Measurements from ENCODE around the gene VCL. TPM values are rescaled to one million over a fixed set of nuclear protein-coding genes. Genes with fewer than 3 reads are reported as not detected.

The VCL gene
- total RNA-seq, 2 donors from 2014 or later, result 42.1 to 51.4 TPM

- ATAC-seq (peak; percentile 90 to 93), DNase-seq (ENCODE audit: low spot score) (no peak)
- H3K27me3 Mint-ChIP-seq, result no peaks in the 10 kb centered on the region
- H3K9me3 Mint-ChIP-seq, result no peaks in the 10 kb centered on the region
- H3K27ac Mint-ChIP-seq, result peak overlapping the region; percentile 83 to 93
- peak overlapping the region; percentile 79 for H3K4me3 Mint-ChIP-seq
- peaks cover 29 to 45% of the 10 kb centered on the region in 2 donors for H3K4me1 Mint-ChIP-seq (ENCODE audit: low read depth in 2 of 2)
- peaks cover 10% of the 10 kb centered on the region for H3K36me3 Mint-ChIP-seq
Observed at GRCh38 chr10:74084955-74085354, 87.0 kb downstream of the VCL start.

DNA sequence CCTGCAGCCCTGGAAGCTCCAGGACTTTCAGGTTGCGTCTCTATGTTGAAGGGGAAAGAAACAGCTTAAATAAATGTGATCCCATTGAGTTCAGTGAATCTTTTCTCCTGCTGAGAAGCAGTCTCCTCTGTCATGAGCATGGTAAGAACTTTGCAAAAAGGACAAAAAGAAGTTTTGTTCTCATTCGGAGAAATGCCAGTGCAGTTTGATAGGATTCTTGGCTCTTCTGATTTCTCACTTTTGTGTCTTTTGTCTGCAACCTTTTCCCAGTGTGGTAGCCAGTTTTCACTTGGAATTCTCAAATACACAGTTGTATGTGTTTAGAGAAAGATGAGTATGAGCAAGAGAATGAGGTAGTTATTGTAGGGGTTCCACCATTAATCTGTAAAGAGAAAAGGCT is 88.4 kb downstream of the VCL start:
- no peaks in the 10 kb centered on the region for H3K9me3 Mint-ChIP-seq
- DNase-seq (ENCODE audit: low spot score), result no peak
- no peaks in the 10 kb centered on the region for H3K27me3 Mint-ChIP-seq
- H3K4me1 Mint-ChIP-seq (ENCODE audit: low read depth in 2 of 2), result peaks cover 23 to 34% of the 10 kb centered on the region in 2 donors
- peaks cover 15% of the 10 kb centered on the region for H3K36me3 Mint-ChIP-seq
- peak overlapping the region; percentile 83 to 93 for H3K27ac Mint-ChIP-seq
- no peak for ATAC-seq
- no peak overlapping the region for H3K4me3 Mint-ChIP-seq

- H3K36me3 Mint-ChIP-seq, result peaks cover 15% of the 10 kb centered on the region
- no peak overlapping the region for H3K4me3 Mint-ChIP-seq
- no peak for ATAC-seq
- H3K9me3 Mint-ChIP-seq, result no peaks in the 10 kb centered on the region
- H3K4me1 Mint-ChIP-seq (ENCODE audit: low read depth in 2 of 2), result peaks cover 14 to 23% of the 10 kb centered on the region in 2 donors
- H3K27ac Mint-ChIP-seq, result peak overlapping the region in 1 of 2 donors; percentile 60
- no peaks in the 10 kb centered on the region for H3K27me3 Mint-ChIP-seq
- no peak for DNase-seq (ENCODE audit: low spot score)
Observed at GRCh38 chr10:74088722-74089121, 90.8 kb downstream of the VCL start.

- no peaks in the 10 kb centered on the region for H3K27me3 Mint-ChIP-seq
- H3K4me1 Mint-ChIP-seq (ENCODE audit: low read depth in 2 of 2), result peaks cover 0 to 5% of the 10 kb centered on the region in 2 donors
- H3K27ac Mint-ChIP-seq, result no peak overlapping the region
- DNase-seq (ENCODE audit: low spot score) (no peak), ATAC-seq (no peak)
- peaks cover 17% of the 10 kb centered on the region for H3K36me3 Mint-ChIP-seq
- no peak overlapping the region for H3K4me3 Mint-ChIP-seq
- no peaks in the 10 kb centered on the region for H3K9me3 Mint-ChIP-seq
Observed at GRCh38 chr10:74092372-74092771, 94.5 kb downstream of the VCL start.

- ATAC-seq (no peak), DNase-seq (ENCODE audit: low spot score) (no peak)
- Mint-ChIP-seq H3K4me3 (no peak overlapping the region), H3K4me1 (ENCODE audit: low read depth in 2 of 2) (peaks cover 0 to 5% of the 10 kb centered on the region in 2 donors), H3K9me3 (no peaks in the 10 kb centered on the region), H3K27me3 (no peaks in the 10 kb centered on the region), H3K36me3 (peaks cover 25% of the 10 kb centered on the region), H3K27ac (peak overlapping the region in 1 of 2 donors; percentile 49)
Observed at GRCh38 chr10:74093530-74094164, 95.7 kb downstream of the VCL start.

GRCh38 chr10:74094231-74094630 is 96.3 kb downstream of the VCL start:
- H3K27me3 Mint-ChIP-seq, result no peaks in the 10 kb centered on the region
- ATAC-seq (no peak), DNase-seq (ENCODE audit: low spot score) (no peak)
- peak overlapping the region in 1 of 2 donors; percentile 49 for H3K27ac Mint-ChIP-seq
- no peaks in the 10 kb centered on the region for H3K9me3 Mint-ChIP-seq
- no peak overlapping the region for H3K4me3 Mint-ChIP-seq
- peaks cover 30% of the 10 kb centered on the region for H3K36me3 Mint-ChIP-seq
- peaks cover 0 to 5% of the 10 kb centered on the region in 2 donors for H3K4me1 Mint-ChIP-seq (ENCODE audit: low read depth in 2 of 2)

DNA sequence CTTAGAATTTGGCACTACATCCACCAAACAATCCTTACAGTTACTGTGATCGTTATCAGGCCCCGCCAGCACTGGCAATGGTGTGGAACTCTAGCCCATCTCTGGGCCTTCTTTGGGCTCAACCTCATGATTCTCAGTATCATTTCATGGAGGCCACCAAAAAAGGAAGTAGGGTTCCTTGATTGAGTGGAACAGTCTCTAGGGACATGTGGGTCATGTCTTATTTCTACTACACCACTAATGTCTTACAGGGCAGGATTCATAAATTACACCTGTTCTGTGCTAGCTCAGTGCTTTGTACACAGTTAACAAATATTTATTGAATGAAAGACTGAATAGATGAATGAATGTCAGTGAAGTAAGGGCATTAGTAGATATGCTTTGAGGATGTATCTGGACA is 98.9 kb downstream of the VCL start:
- Mint-ChIP-seq H3K27me3 (no peaks in the 10 kb centered on the region), H3K27ac (peak overlapping the region; percentile 23 to 54), H3K4me1 (ENCODE audit: low read depth in 2 of 2) (peaks cover 0 to 3% of the 10 kb centered on the region in 2 donors), H3K36me3 (peaks cover 27% of the 10 kb centered on the region), H3K9me3 (no peaks in the 10 kb centered on the region), H3K4me3 (no peak overlapping the region)
- DNase-seq (ENCODE audit: low spot score) (no peak), ATAC-seq (no peak)

DNA sequence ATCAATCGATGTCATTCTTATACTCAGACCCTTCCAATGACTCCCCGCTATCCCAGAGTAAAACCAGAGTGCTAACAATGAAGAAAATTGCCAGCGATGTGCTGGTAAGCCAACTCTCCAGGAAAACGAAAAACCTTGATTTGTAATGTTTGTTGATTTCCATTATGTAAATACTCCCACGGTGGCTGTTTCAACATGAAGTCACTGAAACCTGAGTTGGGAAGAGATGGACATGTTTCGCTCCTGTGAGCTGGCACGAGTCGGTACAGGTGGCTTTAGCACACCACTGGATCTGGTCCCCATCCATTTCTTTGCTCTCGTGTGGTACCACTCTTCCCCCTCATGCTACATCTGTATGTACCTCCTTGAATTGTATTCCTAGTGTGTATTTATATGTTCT is 99.9 kb downstream of the VCL start:
- no peak for ATAC-seq
- peaks cover 0 to 3% of the 10 kb centered on the region in 2 donors for H3K4me1 Mint-ChIP-seq (ENCODE audit: low read depth in 2 of 2)
- H3K36me3 Mint-ChIP-seq, result peaks cover 27% of the 10 kb centered on the region
- no peaks in the 10 kb centered on the region for H3K9me3 Mint-ChIP-seq
- no peaks in the 10 kb centered on the region for H3K27me3 Mint-ChIP-seq
- no peak overlapping the region for H3K27ac Mint-ChIP-seq
- no peak overlapping the region for H3K4me3 Mint-ChIP-seq
- DNase-seq (ENCODE audit: low spot score), result no peak

GRCh38 chr10:74099420-74099819 is 101.5 kb downstream of the VCL start:
- Mint-ChIP-seq H3K4me3 (no peak overlapping the region), H3K36me3 (peaks cover 29% of the 10 kb centered on the region), H3K27me3 (no peaks in the 10 kb centered on the region), H3K9me3 (no peaks in the 10 kb centered on the region), H3K4me1 (ENCODE audit: low read depth in 2 of 2) (no peaks in the 10 kb centered on the region), H3K27ac (peak overlapping the region in 1 of 2 donors; percentile 15)
- no peak for DNase-seq (ENCODE audit: low spot score)
- no peak for ATAC-seq

DNA sequence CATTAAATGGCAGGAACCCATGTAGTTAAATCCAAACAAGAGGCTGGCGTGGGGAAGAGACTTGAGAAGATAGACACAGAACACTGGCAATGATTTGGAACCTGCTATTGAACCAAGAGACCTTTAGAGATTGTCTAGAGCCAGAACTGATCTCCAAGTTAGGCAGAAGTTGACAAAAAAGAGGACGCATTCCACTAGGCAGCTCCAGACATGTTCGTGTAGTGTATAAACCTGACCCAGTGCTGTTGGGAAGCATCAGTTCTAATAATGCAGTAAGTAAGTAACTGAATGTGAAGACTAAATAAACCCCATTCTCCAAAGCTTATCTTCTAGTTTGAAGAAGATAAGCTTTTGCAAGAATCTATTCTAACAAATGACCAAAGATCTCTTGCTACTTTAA is 101.9 kb downstream of the VCL start:
- DNase-seq (ENCODE audit: low spot score) (no peak), ATAC-seq (no peak)
- H3K27me3 Mint-ChIP-seq, result no peaks in the 10 kb centered on the region
- peak overlapping the region in 1 of 2 donors; percentile 15 for H3K27ac Mint-ChIP-seq
- H3K4me1 Mint-ChIP-seq (ENCODE audit: low read depth in 2 of 2), result no peaks in the 10 kb centered on the region
- H3K9me3 Mint-ChIP-seq, result no peaks in the 10 kb centered on the region
- H3K36me3 Mint-ChIP-seq, result peaks cover 29% of the 10 kb centered on the region
- no peak overlapping the region for H3K4me3 Mint-ChIP-seq

GRCh38 chr10:74103560-74104258 is 105.8 kb downstream of the VCL start:
- Mint-ChIP-seq H3K4me1 (ENCODE audit: low read depth in 2 of 2) (peaks cover 0 to 3% of the 10 kb centered on the region in 2 donors), H3K27me3 (no peaks in the 10 kb centered on the region), H3K36me3 (peaks cover 25% of the 10 kb centered on the region), H3K27ac (no peak overlapping the region), H3K9me3 (no peaks in the 10 kb centered on the region), H3K4me3 (no peak overlapping the region)
- ATAC-seq (no peak), DNase-seq (ENCODE audit: low spot score) (no peak)

GRCh38 chr10:74104480-74104879 is 106.6 kb downstream of the VCL start:
- no peak overlapping the region for H3K27ac Mint-ChIP-seq
- no peaks in the 10 kb centered on the region for H3K9me3 Mint-ChIP-seq
- peaks cover under 1 to 3% of the 10 kb centered on the region in 2 donors for H3K4me1 Mint-ChIP-seq (ENCODE audit: low read depth in 2 of 2)
- no peaks in the 10 kb centered on the region for H3K27me3 Mint-ChIP-seq
- no peak for ATAC-seq
- H3K4me3 Mint-ChIP-seq, result no peak overlapping the region
- no peak for DNase-seq (ENCODE audit: low spot score)
- H3K36me3 Mint-ChIP-seq, result peaks cover 21% of the 10 kb centered on the region

DNA sequence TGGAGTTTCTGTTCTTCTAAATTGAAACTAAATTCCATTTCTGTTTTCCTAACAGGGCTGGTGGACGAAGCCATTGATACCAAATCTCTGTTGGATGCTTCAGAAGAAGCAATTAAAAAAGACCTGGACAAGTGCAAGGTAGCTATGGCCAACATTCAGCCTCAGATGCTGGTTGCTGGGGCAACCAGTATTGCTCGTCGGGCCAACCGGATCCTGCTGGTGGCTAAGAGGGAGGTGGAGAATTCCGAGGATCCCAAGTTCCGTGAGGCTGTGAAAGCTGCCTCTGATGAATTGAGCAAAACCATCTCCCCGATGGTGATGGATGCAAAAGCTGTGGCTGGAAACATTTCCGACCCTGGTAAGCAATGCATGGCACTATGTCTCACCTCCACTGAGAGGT is 107.1 kb downstream of the VCL start:
- peaks cover 3 to 4% of the 10 kb centered on the region in 2 donors for H3K4me1 Mint-ChIP-seq (ENCODE audit: low read depth in 2 of 2)
- no peak for ATAC-seq
- H3K27me3 Mint-ChIP-seq, result no peaks in the 10 kb centered on the region
- no peak overlapping the region for H3K4me3 Mint-ChIP-seq
- DNase-seq (ENCODE audit: low spot score), result no peak
- H3K9me3 Mint-ChIP-seq, result no peaks in the 10 kb centered on the region
- peaks cover 25% of the 10 kb centered on the region for H3K36me3 Mint-ChIP-seq
- no peak overlapping the region for H3K27ac Mint-ChIP-seq

GRCh38 chr10:74107391-74107790 is 109.5 kb downstream of the VCL start:
- Mint-ChIP-seq H3K4me3 (no peak overlapping the region), H3K4me1 (ENCODE audit: low read depth in 2 of 2) (peaks cover 3 to 4% of the 10 kb centered on the region in 2 donors), H3K27me3 (no peaks in the 10 kb centered on the region), H3K27ac (peak overlapping the region in 1 of 2 donors; percentile 37), H3K36me3 (peaks cover 36% of the 10 kb centered on the region), H3K9me3 (no peaks in the 10 kb centered on the region)
- ATAC-seq, result no peak
- no peak for DNase-seq (ENCODE audit: low spot score)
